Fibroblast of mammary gland (primary cell): Measurements from ENCODE around the gene ZSWIM9.

ENCODE experiments used
- DNase-seq: peaks from one replicate; pipeline ENCODE4 v3.0.0-alpha.2; 2010; ENCODE audit warnings: low read depth
- H3K4me3 ChIP-seq: 2 replicates; pipeline ENCODE4 v1.5.1; 2011; ENCODE audit warnings: low read depth, mild to moderate bottlenecking, low read length, moderate library complexity; ENCODE audit not compliant: control insufficient read depth
- CTCF ChIP-seq: conservative IDR thresholded peaks from 2 replicates; pipeline ENCODE4 v1.5.1; 2011; ENCODE audit warnings: low read depth, low read length, inconsistent platforms; ENCODE audit not compliant: control insufficient read depth, insufficient read depth

Gene ZSWIM9

GRCh38 chr19:48169939-48170803 lies at the start of gene ZSWIM9, which contains the start of gene LIG1:
TSS of gene ZSWIM9 (plus strand) at chr19:48170680. CDS start at chr19:48171803, 1,123 bp downstream.
TSS of gene LIG1 (minus strand) at chr19:48170344. CDS start at chr19:48165566, 4,778 bp downstream.
- no peak for TF ChIP-seq CTCF
- H3K4me3 ChIP-seq, result peak within 1 kb of the TSS; percentile 89
- peak; percentile 92 for DNase-seq

- no peak overlapping the region for H3K4me3 ChIP-seq
- TF ChIP-seq CTCF, result no peak
- DNase-seq, result no peak
Observed at GRCh38 chr19:48121066-48121465, 49.4 kb upstream of the ZSWIM9 start.

- DNase-seq, result no peak
- TF ChIP-seq CTCF, result no peak
- H3K4me3 ChIP-seq, result no peak overlapping the region
Observed at GRCh38 chr19:48121909-48122371, 48.5 kb upstream of the ZSWIM9 start.

- TF ChIP-seq CTCF, result no peak
- DNase-seq, result no peak
- no peak overlapping the region for H3K4me3 ChIP-seq
Observed at GRCh38 chr19:48122421-48122820, 48.1 kb upstream of the ZSWIM9 start.

GRCh38 chr19:48123907-48124651 lies 46.4 kb upstream of the ZSWIM9 start:
- TF ChIP-seq CTCF, result peak; percentile 31
- DNase-seq, result peak; percentile 90
- H3K4me3 ChIP-seq, result no peak overlapping the region

GRCh38 chr19:48127561-48127960 lies 42.9 kb upstream of the ZSWIM9 start:
- no peak for TF ChIP-seq CTCF
- no peak overlapping the region for H3K4me3 ChIP-seq
- DNase-seq, result no peak
